Lower leg skin (tissue), 4 donors: ENCODE data around the gene REPS1. TPM values are rescaled to one million over a fixed set of nuclear protein-coding genes. Genes with fewer than 3 reads are reported as not detected.
"Not testable (repeated sequence)": the region's sequence is repeated elsewhere in the genome, so short reads cannot be mapped to it uniquely, and the experiment has no call there.

Experiments used
- DNase-seq, 2 donors: peaks; one replicate each; pipeline ENCODE4 v3.0.0-alpha.2; 2019; ENCODE audit warnings: low spot score in 2 of 2
- H3K4me3 ChIP-seq: fragments of 200-600 bp; sonication (generic); 2 replicates; pipeline ENCODE4 v1.5.1; 2017; ENCODE audit warnings: mild to moderate bottlenecking, low read depth; ENCODE audit not compliant: poor library complexity, severe bottlenecking
- POLR2A ChIP-seq, 2 donors: fragments of 450-650 bp; IDR thresholded peaks; one replicate each; pipeline ENCODE4 v1.6.1; 2016 to 2017; ENCODE audit warnings: antibody characterized with exemption in 2 of 2, mild to moderate bottlenecking in 1 of 2, moderate library complexity in 1 of 2
- WGBS, 2 donors: methylation state at CpG; one replicate each; pipeline ENCODE4 v1.1.5; 2018; 5-methylcytosine and 5-hydroxymethylcytosine counted together
- intact Hi-C: fragments of 100-400 bp; cut with DNase I; formaldehyde crosslinking; loops from one replicate; pipeline ENCODE4 v1.15.0; 2023; ENCODE audit warnings: low total_unique reads
- total RNA-seq, 4 donors: library from RNA; depleted of rRNA; stranded (reverse); fragments of >200 nt; gene quantifications; one replicate each; pipeline ENCODE4 v1.1.0, GENCODE V29; 2016
- TF ChIP-seq, protein P1 (sequence below), 3 donors: fragments of 450-650 bp; IDR thresholded peaks; one replicate each; pipeline ENCODE4 v1.5.1; 2016; ENCODE audit warnings: antibody characterized with exemption in 3 of 3, mild to moderate bottlenecking in 3 of 3, moderate library complexity in 2 of 3

Gene REPS1
- total RNA-seq, 4 donors from 2014 or later, result 47.1 to 111 (median 67.6) TPM

DNA sequence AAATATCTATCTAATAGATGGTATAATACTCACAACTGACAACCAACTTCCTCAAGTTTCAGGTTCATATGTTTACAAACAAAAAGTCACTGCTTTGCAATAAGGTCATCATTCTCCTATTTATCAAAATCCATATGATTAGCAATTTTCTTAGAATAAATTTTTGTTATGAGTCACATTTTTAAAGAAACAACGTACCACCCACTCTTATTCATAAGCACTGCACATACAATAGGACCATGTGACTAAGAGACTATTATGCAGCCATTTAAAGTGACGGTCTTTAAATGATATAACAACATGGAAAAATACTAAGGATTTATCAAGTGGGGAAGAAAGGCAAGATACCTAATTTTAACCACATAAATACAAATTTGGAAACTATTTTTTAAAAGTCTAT is 40.0 kb downstream of the REPS1 start:
- WGBS, 2 donors, result 67 to 73% methylated on average over 2 of the region's 2 CpGs
- DNase-seq, result no peak
- intact Hi-C loops, result no loop called here
- no peak for TF ChIP-seq POLR2A (IDR thresholded peaks at IDR 0.05)
- TF ChIP-seq, protein P1, sequence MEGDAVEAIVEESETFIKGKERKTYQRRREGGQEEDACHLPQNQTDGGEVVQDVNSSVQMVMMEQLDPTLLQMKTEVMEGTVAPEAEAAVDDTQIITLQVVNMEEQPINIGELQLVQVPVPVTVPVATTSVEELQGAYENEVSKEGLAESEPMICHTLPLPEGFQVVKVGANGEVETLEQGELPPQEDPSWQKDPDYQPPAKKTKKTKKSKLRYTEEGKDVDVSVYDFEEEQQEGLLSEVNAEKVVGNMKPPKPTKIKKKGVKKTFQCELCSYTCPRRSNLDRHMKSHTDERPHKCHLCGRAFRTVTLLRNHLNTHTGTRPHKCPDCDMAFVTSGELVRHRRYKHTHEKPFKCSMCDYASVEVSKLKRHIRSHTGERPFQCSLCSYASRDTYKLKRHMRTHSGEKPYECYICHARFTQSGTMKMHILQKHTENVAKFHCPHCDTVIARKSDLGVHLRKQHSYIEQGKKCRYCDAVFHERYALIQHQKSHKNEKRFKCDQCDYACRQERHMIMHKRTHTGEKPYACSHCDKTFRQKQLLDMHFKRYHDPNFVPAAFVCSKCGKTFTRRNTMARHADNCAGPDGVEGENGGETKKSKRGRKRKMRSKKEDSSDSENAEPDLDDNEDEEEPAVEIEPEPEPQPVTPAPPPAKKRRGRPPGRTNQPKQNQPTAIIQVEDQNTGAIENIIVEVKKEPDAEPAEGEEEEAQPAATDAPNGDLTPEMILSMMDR (IDR thresholded peaks at IDR 0.05), result no peak
- H3K4me3 ChIP-seq, result no peak overlapping the region

DNA sequence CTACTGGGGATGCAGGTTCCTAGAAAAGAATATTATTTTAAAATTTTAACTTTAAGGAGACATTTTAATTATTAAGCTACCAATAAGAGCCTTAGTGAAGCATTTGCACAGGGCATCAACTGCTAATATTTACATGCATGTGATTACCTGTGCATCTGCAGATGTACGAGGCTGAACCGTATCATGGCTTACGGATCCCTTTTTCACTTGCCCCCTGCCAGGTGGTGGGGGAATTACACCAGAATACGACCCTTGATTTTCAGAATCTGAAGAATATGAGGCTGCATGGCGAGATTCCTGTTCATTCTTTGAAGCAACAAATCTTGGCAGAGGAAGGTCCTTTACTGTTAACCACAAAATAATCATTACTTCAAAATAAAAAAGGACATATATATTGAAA is 42.7 kb downstream of the REPS1 start:
- TF ChIP-seq, protein P1 (IDR thresholded peaks at IDR 0.05), result no peak
- TF ChIP-seq POLR2A (IDR thresholded peaks at IDR 0.05), result no peak
- H3K4me3 ChIP-seq, result no peak overlapping the region
- DNase-seq, result no peak
- WGBS, 2 donors, result 89 to 92% methylated on average over 5 of the region's 5 CpGs
- intact Hi-C loops, result no loop called here

DNA sequence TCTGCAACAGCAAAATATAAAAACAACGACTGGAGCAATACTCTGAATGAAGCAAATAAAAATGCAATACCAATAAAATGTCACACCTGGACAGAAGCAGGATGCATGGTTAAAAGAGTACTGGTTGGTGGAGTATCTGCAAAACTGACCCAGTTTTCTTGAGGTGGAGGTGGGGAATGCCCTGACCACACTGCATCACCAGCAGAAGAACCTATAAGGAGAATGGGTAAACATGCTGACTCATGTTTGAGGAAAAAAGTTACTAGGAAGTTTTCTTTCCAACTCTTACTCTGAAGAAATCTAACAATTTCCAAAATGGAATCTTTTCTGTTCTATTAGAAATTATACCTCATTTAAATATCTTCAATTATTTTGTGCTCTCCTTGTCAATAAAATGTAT is 43.6 kb downstream of the REPS1 start:
- DNase-seq, result no peak
- no peak overlapping the region for H3K4me3 ChIP-seq
- WGBS, 2 donors, result 75 to 90% methylated on average over 1 of the region's 1 CpG
- TF ChIP-seq, protein P1 (IDR thresholded peaks at IDR 0.05), result no peak
- no peak for TF ChIP-seq POLR2A (IDR thresholded peaks at IDR 0.05)
- intact Hi-C loops, result no loop called here

DNA sequence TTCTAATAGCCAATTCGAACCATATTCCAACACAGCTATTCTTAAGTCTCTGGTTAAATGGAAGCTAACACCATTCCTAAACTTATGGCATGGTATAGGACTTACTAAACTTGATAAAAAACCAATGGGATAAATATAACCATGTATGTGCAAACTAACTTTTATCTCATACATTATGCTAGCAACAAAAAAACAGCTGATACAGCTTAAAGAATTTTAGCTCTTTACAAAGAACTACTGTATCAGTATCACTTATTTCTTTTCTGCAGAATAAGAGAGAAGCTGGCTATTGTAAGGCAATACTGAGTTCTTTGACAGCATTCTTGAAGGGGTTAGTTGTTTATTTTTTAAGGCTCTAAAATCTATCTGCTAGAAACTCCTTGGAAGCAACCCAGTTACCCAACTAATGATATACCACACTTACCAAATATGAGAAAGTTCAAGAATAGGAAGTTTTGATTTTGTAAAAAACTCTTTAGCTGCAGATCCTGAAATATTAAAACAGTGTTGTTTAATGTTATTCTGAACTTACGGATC is 44.9 kb downstream of the REPS1 start:
- intact Hi-C loops, result no loop called here
- WGBS, 2 donors, result 95 to 98% methylated on average over 2 of the region's 2 CpGs
- TF ChIP-seq, protein P1 (IDR thresholded peaks at IDR 0.05), result no peak
- TF ChIP-seq POLR2A (IDR thresholded peaks at IDR 0.05), result no peak
- no peak for DNase-seq
- no peak overlapping the region for H3K4me3 ChIP-seq

DNA sequence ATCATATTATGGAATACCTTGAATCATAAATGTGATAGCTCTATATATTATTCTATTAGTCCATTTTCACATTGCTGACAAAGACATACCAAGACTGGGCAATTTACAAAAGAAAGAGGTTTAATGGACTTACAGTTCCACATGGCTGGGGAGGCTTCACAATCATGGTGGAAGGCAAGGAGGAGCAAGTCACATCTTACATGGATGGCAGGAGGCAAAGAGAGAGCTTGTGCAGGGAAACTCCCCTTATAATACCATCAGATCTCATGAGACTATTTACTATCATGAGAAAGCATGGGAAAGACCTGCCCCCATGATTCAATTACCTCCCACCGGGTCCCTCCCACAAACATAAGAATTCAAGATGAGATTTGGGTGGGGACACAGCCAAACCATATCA is 51.2 kb downstream of the REPS1 start:
- intact Hi-C loops, H3K4me3 ChIP-seq, DNase-seq: not testable (repeated sequence)
- WGBS, 2 donors, result 95 to 100% methylated on average over 1 of the region's 1 CpG

DNA sequence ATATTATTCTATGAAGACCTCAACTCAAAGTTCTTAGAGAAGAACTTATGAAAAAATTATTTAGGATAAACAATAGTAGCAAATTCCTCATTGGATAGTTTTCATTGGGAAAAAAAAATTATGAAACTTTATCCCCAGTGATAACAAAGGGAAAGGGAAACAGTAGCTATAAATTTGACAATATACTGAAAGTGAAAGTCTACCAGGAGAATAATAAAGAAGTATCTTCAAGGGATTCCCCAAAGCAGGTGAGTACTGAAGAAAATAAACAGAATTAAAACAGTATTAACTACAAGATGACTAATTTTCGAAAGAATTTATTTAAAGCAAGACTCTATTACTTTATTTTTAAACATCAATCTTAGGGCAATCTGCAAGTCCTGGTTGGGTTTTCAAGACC is 56.4 kb downstream of the REPS1 start:
- no peak for DNase-seq
- H3K4me3 ChIP-seq, result no peak overlapping the region
- intact Hi-C loops, result no loop called here
- 93 to 94% methylated on average over 1 of the region's 1 CpG for WGBS, 2 donors
- TF ChIP-seq, protein P1 (IDR thresholded peaks at IDR 0.05), result no peak
- TF ChIP-seq POLR2A (IDR thresholded peaks at IDR 0.05), result no peak
